ENCODE data around the gene KCTD5. TPM values are rescaled to one million over a fixed set of nuclear protein-coding genes. Genes with fewer than 3 reads are reported as not detected.
"Not testable (repeated sequence)": the region's sequence is repeated elsewhere in the genome, so short reads cannot be mapped to it uniquely, and the experiment has no call there.

The KCTD5 gene
- polyA plus RNA-seq, 3 donors: 21.2 to 26.0 (median 22.6) TPM

DNA sequence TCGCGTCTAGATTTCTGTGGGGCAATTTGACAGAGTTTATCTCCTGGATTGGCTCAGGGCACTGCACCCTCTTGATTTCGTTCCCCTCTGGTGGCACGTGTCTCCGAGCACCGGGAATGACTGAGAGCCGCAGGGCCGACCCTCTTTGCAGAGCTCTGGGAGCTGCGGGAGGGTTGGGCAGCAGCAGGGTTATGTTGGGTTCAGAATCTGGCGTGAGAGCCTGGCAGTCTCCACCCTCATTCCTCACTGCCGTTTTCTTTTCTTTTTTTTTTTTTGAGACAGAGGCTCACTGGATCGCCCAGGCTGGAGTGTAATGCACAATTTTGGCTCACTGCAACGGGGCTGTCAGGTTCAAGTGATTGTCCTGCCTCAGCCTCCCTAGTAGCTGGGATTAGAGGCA, 7.1 kb downstream of the KCTD5 start:
- DNase-seq (ENCODE audit: extremely low read depth in 1 of 11, low read depth in 9 of 11, low spot score in 4 of 11): not testable (repeated sequence)

DNA sequence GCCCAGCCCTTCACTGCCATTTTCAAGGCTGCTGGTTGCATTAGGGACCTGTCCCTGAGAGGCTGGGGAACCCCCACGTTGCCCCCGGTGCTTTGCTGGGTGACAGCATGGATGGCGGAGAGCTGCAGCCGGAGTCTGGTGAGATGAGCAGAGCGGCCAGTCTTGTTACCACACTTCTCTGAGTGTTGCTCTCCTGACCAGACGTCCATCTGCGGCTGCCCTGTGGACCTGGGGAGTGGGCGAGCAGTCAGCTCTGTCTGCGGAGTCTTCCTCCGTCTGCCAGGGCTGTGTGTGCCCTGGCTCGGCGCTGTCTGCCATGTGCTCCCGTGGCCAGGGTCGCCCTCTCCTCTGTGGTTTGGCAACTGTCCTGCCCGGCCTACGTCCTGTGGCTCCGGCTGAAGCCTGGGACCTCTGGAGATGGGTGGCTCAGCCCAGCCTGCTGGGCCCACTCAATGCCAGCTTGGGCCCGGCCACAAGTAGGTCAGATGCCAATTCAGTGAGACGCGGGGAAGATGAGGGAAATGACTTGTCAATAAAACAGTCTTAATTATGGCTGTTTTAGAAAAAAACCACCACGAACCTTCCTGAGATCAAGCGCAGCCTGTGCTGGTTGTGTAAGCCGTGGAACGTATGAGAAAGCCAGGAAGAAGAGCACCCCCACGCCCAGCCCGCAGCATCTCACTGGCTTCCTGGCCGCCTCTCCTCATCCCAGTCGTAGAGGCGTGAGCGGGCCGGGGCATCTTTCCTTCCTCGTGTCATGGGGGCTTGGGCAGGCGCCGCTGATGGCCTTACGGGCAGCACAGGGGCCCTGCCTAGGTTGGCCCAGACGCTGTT, 7.9 kb downstream of the KCTD5 start:
- no peak for DNase-seq (ENCODE audit: extremely low read depth in 1 of 11, low read depth in 9 of 11, low spot score in 4 of 11)

DNA sequence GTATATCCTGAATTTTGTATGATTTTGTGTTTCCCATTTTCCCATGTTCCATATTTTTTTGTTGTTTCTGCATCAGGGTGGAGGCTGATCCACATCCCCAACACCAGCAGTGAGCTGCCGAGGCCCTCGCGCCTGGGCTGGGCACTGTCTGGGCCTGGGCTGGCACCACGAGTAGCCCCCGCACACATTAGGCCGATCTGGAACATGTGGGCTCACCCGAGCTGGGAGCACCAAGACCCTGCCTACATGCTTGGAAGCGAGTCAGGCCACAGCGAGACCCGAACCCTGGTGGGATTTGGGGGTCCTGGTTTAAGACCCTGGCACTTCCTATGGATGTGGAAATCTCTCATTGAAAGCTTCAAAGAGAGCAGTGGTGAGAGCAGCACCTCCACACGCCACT, 8.5 kb downstream of the KCTD5 start:
- DNase-seq (ENCODE audit: extremely low read depth in 1 of 11, low read depth in 9 of 11, low spot score in 4 of 11): no peak

DNA sequence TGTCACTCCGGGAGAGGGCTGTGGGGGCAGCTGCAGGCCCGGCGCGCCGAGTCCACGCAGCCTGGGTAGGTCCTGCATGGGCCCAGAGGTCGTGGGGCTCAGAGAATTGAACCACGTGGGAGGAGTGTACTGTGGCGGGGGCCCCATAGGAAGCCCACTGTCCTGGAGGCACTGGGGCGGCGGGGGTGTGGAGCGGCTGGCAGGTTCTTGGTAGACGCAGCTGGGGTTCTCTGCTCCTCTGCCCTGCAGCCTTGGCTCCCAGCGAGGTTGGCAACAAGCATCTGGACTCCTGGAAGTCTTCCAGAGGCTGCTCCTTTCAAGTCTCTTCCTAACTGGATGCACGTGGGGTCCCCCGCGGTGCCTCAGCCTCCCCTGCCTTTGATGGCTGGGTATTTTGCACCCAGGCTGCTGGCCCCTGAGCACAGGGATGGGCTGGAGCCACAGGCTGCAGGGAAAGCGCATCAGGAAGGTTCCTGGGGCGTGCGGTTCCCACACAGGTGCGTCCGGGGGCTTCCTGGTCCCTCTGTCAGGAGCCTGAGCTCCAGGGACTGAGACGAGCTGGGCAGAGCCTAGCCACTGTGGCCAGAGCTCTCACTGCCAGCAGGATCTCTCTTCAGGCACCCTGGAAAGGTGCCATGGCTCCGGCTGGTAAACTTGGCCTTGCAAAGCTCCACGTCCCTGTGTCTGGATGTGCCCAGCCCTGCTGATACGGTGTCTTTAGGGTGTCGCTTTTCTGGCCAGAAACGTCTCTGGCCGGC, 9.3 kb downstream of the KCTD5 start:
- no peak for DNase-seq (ENCODE audit: extremely low read depth in 1 of 11, low read depth in 9 of 11, low spot score in 4 of 11)

DNA sequence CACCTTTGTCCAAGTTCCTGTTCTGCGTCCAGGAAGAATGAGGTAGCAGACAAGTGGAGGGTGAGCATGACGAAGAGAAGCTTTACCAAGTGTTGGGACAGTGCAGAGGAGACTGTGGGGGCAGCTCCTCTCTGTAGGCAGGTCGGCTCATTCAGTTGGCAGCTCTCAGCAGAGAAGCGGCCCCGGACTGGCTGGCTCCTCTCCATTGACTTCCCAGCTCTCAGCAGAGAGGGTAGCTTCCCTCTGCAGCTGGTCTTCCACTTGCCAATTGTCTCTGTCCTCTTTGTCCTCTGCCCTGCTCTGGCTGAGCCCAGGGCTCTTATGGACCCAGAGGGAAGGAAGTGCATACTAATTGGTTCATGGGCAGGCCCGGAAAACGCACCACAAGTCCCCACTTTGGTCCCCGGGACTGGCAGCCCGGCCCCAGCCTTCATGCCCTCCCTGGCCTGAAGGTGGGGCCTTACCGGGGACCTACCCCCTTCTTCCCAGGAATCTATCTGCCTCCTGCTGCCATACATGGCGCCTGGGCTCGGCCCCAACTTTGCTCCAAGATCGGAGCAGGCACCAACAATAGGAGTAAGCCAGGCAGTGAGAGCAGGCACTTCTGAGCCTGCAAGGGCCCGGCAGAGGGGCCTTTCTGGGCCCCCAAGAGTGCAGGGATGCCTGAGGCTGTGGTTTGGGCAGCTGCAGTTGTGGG, 10.1 kb downstream of the KCTD5 start:
- DNase-seq (ENCODE audit: extremely low read depth in 1 of 11, low read depth in 9 of 11, low spot score in 4 of 11): no peak

DNA sequence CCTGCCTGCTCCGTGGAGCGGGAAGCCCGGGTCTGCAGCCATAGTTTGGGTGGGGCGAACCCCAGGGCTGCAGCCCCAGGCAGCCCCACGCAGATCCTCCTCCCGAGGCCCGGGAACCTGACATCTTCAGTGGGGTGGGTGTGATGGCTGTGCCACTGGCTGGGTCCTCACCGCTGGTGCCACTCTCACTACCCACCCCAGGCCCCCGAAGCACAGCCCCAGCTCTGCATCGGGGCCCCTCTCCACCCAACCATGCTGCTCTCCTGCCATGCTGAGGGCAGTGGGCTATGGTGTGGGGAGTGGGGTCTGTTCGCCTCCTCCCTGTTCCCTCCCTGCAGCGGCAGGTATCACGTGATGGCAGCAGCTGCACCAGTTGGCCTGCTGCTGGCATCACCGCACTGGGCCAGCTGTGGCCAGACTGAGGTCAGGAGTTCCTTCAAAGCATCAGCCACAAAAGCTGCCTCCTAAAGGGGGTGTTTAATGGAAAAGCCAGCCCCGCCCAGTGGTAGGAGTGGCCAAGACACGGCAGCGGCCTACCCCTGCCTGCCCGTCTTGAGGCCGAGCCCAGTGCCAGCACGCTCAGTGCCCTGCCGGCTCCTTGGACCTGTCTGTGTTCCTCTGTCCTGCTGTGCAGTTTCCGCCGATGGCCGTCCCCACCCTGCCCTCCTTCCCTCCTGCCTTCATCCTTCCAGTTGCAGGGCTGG, 10.8 kb downstream of the KCTD5 start:
- DNase-seq (ENCODE audit: extremely low read depth in 1 of 11, low read depth in 9 of 11, low spot score in 4 of 11): peak in 8 of 11 donors; percentile 18 to 39 (median 35)

DNA sequence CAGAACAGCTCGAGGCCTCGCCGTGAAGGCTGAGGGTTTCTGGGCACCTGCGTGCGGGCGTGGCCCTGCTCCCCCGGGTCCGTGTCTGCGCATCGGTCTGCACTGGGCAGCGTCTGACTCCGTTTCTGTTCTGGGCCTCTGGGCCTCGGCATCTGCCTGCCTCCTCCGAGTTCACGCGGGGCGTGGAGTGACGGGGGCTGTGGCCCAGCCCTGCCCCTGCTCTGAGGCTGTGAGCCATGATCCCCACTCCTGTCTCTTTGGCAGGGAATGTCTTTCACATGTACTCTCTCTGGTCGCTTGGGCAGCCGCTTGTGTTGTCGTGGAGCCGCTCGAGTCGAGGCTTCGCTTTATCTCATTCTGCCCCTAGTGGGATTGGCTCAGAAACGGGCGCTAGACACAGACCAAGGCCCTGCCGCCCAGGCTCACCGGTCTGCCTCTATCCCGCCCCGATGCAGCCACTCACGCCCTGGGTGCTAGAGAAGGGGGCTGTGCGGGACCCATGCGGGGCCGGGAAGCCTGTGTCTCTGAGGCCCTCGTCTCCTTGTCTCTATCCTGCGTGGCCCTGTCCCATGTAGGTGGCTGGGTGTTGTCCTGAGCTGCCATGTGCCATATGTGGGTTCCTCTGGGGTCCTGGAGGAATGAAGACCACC, 14.4 kb downstream of the KCTD5 start:
- DNase-seq (ENCODE audit: extremely low read depth in 1 of 11, low read depth in 9 of 11, low spot score in 4 of 11): not testable (repeated sequence)

DNA sequence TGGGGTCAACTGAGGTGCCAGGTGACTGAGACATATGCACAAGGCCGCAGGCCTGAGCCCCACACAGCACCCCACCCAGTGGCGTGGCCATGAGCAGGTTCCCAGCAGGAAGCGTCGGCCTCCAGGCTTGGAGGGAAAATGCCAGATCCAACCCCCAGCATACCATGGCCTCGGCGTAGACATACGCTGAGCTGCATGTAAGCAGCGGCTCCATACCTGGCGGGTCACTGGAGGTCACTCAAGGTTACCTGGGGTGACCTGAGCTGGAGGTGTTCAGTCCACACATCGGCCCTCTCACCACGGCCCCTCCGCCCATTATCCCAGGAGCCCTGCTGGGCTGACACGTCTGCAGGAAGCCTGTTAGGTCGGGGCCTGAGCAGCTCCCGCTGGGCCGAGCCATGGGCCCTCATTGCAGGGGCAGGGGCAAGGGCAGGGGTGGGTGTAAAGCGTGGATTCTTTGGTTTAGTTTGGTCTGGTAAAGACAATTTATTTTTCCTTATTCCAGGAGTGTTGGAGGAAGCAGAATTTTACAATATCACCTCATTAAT, 15.2 kb downstream of the KCTD5 start:
- DNase-seq (ENCODE audit: extremely low read depth in 1 of 11, low read depth in 9 of 11, low spot score in 4 of 11): no peak

DNA sequence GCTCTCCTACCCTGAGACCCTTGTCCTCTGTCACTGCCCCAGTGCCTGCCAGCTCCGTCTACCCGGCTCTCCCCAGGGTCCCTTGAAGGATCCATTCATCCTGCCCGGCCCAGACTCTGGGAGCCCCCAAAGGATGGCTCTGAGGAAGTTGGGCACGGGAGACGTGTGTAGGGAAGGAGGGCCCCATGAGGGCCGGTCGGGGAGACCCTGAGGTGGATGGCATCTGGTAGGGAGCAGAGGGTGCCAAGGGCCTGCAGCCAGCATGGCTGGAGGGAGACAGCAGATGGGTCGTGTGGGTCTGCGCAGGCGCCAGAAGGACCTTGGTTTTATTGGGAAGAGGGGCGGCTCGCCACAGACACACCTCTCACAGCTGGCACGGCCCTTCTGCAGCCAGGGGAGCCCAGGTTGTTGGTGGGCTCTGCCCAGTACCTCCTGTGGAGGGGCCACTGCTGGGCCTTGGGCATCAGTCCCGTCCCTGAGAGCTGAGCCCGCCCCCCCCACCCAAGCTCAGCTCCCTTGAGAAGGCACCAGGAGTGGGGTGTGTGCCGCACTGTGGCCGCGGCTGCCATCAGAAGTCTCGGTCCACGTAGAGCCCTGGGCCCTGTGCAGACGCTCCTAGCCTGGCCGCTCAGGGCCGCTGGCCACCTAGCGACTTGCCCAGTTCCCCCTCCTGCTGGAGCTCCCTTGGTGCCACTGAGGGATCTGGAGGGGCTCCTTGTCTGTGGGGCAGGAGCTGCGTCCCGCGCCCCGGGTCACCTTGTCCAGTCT, 16.0 kb downstream of the KCTD5 start:
- no peak for DNase-seq (ENCODE audit: extremely low read depth in 1 of 11, low read depth in 9 of 11, low spot score in 4 of 11)

DNA sequence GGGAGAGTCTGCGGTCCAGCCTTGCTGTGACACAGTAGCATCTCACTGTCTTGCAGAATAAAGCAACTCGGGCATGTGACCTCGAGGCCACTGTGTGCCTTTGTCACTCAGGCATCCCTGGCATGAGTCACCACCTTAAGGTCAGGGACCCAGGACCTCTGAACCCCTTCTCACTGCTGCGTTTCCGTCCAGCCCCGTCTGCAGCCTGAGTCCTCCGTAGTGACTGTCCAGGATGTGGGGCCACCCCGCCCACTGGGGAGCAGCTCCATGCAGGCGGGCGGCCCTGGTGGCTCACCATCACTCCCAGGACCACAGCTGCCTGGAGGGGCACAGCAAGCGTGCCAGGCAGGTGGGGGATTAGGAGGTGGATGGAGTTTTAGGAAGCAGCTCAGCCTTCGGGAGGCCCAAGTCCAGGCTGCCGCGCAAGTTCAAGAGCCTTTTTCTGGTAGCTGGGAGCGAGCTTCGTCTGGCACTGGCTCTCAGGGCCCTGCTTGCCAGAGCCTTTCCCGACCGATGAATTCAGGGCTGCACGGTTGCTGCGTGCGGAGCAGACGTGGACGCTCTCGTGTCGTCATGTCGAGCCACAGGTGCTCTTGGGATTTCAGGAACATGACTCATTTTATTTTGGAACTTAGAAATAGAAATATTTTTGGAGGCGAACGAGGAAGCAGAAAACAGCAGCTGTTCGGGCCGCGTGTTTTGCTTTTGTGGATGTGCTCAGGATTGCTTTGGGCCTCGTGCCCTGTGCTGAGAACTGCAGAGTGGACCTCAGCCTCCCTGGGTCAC, 16.8 kb downstream of the KCTD5 start:
- no peak for DNase-seq (ENCODE audit: extremely low read depth in 1 of 11, low read depth in 9 of 11, low spot score in 4 of 11)

DNA sequence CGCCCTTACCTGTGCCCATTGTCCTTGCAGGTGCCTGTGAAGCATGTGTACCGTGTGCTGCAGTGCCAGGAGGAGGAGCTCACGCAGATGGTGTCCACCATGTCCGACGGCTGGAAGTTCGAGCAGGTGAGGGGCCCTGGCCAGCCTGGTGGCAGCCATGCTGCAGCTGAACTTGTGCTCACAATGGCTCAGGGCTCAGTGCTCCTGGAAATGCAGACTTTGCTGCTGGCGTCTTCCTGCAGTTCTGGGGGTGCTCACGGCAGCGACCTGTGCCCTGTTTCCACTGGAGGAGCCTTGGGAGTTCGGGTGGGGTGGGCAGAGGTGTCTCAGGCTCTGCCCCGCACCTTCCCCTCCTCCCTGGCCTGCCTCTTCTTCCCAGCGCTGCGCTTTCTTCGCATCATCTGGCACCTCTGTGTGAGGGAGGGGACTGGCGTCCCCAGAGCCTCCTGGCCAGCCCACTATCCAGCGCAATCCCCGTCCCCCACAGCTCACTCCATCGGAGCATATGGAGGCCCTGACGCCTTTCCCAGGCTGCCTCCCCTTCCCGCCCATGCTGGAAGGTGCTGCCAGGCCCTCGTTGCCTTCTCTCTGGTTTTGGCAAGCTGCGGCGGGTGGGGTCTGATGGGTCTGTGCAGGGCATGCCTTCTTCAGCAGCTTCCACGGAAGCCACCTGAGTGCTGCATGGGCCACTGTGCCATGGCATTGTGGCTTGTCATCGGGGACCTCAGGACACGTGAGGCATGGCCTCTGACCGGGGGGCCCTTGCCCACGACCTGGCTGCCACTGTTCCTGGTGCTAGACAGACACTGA, 17.7 kb downstream of the KCTD5 start:
- DNase-seq (ENCODE audit: extremely low read depth in 1 of 11, low read depth in 9 of 11, low spot score in 4 of 11): no peak

DNA sequence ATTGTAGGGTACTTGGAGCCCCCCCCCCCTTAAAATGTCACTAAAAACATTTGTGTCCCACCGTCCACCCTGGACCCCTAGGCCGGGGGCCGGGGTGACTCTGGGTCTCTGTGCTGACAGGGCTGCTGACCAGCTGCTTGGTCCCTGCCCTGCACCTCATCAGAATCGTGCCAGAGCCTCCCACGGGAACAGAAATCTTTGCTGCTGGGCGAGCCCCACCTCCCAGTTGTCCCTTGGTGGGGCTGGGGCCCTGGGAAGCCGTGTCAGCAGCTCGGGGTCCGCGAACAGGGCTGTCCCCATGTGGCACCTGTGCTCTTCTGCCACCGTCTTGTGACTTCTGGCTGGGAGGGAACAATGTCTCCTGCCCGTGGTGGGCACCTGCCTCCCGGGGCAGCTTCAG, 18.5 kb downstream of the KCTD5 start:
- DNase-seq (ENCODE audit: extremely low read depth in 1 of 11, low read depth in 9 of 11, low spot score in 4 of 11): no peak

DNA sequence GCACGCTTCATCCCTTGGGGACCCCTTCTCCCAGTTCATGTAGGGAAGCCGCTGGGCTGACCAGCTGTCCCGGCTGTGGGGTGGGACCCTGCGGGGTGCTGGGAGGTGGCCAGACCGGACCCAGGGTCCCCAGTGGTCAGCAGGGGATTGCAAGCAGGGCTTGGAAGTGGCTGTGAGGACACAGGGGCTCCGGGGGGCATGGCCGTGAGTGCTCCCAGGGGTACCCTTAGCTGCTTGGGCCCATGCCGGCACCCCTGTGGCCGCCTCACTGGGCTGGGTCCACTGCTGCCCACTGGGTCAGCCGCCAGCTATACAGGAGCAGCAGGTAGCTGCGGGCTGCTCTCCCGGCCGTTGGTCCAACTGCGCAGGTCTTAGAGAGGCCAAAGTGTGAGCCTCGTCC, 18.9 kb downstream of the KCTD5 start:
- DNase-seq (ENCODE audit: extremely low read depth in 1 of 11, low read depth in 9 of 11, low spot score in 4 of 11): no peak

DNA sequence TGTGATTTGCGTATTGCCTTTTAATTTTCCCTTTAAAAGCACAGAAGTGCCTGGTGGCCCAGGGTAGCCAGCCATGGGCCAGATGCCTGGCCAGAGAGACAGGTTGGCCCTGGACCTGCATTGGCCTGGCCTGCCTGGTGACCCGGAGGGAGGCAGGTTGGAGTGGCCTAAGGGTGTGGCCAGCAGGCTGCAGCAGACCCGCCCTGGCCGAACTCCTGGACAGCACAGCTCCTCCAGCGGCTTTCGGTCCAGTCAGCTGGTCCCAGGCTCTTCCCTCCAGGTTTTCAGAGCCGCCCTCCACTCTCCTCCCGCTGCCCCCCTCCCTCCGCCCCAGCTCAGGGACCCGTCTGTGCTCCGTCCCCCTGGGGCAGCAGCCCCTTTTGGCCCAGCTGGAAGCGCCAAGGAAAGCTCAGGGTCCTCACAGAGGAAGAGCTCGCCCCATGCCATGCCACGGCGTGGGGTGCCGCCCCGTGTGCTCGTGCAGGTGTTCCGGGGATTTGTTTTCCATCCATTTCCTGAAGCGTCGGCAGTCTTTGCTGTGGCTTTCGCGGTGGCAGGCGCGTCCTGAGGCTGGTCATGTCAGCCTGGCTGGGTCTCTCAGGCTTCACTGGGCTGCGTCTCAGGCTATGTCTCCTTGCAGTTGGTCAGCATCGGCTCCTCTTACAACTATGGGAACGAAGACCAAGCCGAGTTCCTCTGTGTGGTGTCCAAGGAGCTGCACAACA, 19.6 kb downstream of the KCTD5 start:
- no peak for DNase-seq (ENCODE audit: extremely low read depth in 1 of 11, low read depth in 9 of 11, low spot score in 4 of 11)

DNA sequence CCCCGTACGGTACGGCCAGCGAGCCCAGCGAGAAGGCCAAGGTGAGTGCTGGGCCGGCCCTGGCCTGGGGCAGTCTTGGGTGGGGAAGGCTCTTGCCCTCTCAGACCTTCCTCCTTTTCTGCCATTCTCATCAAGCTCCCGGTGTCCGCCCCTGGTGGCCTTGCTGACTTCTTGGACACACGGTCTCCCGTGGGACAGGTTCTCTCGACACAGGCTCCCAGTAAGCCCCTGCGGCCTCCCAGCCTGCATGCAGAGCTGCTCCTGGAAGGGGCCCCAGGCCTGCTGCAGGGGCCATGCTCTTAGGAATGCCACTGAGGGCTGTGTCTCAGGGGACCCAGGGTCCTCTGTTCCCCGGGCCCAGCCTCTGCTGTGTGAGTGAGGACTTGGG, 20.1 kb downstream of the KCTD5 start:
- no peak for DNase-seq (ENCODE audit: extremely low read depth in 1 of 11, low read depth in 9 of 11, low spot score in 4 of 11)
